Measurements from ENCODE around the gene SLX4IP. TPM values are rescaled to one million over a fixed set of nuclear protein-coding genes. Genes with fewer than 3 reads are reported as not detected.

The SLX4IP gene
- total RNA-seq, 4 donors from 2014 or later: 6.3 to 8.3 (median 7.4) TPM

- Histone ChIP-seq H3K36me3 (no peaks in the 10 kb centered on the region), H3K27me3 (no peaks in the 10 kb centered on the region), H3K9me3 (no peaks in the 10 kb centered on the region), H3K4me3 (replicated peaks in 1 of 3) (no peak overlapping the region), H3K4me1 (no peaks in the 10 kb centered on the region), H3K27ac (no peak overlapping the region)
- TF ChIP-seq CTCF (IDR thresholded peaks at IDR 0.05) (no peak), POLR2A (IDR thresholded peaks at IDR 0.05) (no peak)
- DNase-seq: no peak
- WGBS, 2 donors: 71 to 87% methylated on average over 5 of the region's 5 CpGs
- intact Hi-C loops (cut with DNase I): no loop called here
Observed at GRCh38 chr20:10481676-10482075, 46.6 kb downstream of the SLX4IP start.

- 87 to 88% methylated on average over 2 of the region's 2 CpGs for WGBS, 2 donors
Observed at GRCh38 chr20:10483691-10484090, 48.6 kb downstream of the SLX4IP start.

DNA sequence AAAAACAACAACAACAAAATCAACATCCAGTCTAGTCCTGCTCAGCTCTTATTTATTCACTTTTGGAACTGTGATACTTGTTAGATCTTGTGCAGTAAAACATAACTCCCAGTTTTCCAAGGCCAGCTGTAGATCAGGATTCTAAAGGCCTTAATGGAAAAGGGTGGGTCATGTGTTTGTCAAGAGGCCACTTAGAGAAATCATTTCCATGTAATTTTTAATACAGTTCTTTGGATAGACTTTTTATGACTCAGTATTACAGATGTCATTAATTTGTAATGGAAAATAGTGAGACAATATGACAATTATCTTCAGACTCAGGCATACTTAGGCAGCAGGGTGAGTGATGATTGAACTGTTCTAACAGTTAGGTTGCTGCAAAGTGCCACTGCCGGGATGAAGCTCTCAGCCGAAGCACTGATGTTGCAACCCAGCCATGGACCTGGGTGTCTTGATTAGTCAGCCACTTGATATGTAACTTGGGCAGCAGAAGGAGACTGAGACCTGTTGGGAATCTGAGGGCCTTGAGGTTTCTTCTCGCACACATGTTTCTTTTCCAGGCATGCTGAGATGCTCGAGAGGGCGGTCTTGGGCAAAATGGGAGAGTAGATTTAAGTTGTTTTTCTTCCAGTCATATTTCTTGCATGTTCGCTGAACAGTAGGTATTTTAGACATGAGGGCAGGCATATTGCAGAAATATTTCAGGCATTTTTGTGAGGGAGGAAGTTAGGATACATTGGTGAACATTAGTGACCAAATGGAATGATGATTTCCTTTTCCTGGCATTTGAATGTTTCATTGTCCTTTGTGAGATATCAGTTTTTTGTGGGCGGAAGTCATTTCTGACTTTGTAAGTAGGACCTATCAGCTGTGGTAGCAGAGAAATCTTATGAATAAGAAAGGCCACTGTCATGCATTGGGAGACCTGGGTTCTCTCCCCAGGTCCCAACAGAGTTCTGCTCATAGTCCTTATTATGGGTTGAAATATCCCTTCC is 52.3 kb downstream of the SLX4IP start:
- intact Hi-C loops (cut with DNase I): no loop called here

More at GRCh38 chr20:10483691-10484090, 48.6 kb downstream of the SLX4IP start:
- Histone ChIP-seq H3K4me1 (peaks cover 4 to 5% of the 10 kb centered on the region in 2 donors), H3K4me3 (replicated peaks in 1 of 3) (no peak overlapping the region), H3K36me3 (no peaks in the 10 kb centered on the region), H3K9me3 (no peaks in the 10 kb centered on the region), H3K27ac (no peak overlapping the region), H3K27me3 (no peaks in the 10 kb centered on the region)
- intact Hi-C loops (cut with DNase I): no loop called here
- DNase-seq: no peak
- TF ChIP-seq CTCF (IDR thresholded peaks at IDR 0.05) (no peak), POLR2A (IDR thresholded peaks at IDR 0.05) (no peak)

DNA sequence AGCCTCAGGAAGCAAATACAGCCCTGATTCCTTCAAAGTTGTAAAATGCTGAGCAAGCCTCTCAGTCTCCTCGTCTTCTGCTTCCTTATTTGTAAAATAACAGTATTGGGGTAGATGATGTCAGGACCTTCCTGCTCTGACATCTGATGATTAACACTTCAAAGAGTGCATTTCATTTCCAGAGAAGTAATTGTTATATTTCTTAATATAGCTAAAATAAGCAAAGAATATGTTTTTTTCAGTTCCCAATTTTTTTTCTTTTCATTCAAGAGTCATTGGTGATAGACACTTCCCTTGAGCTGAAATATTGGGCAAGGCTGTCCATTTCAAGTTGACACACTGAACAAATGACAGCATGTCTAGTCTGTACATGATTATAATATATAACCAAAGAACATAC is 53.4 kb downstream of the SLX4IP start:
- intact Hi-C loops (cut with DNase I): no loop called here
- H3K9me3 ChIP-seq: no peaks in the 10 kb centered on the region
- 84 to 86% methylated on average over 1 of the region's 1 CpG for WGBS, 2 donors
- H3K4me3 ChIP-seq (replicated peaks in 1 of 3): no peak overlapping the region
- peaks cover 4 to 5% of the 10 kb centered on the region in 2 donors for H3K4me1 ChIP-seq
- no peaks in the 10 kb centered on the region for H3K36me3 ChIP-seq
- H3K27ac ChIP-seq: no peak overlapping the region
- TF ChIP-seq CTCF (IDR thresholded peaks at IDR 0.05) (no peak), POLR2A (IDR thresholded peaks at IDR 0.05) (no peak)
- no peak for DNase-seq
- H3K27me3 ChIP-seq: no peaks in the 10 kb centered on the region

More for the DNA sequence above, 52.3 kb downstream of the SLX4IP start:
- H3K27me3 ChIP-seq: no peaks in the 10 kb centered on the region
- TF ChIP-seq POLR2A (IDR thresholded peaks at IDR 0.05) (no peak), CTCF (IDR thresholded peaks at IDR 0.05) (no peak)
- H3K4me3 ChIP-seq (replicated peaks in 1 of 3): no peak overlapping the region
- no peaks in the 10 kb centered on the region for H3K36me3 ChIP-seq
- H3K4me1 ChIP-seq: peaks cover 4 to 5% of the 10 kb centered on the region in 2 donors
- H3K9me3 ChIP-seq: no peaks in the 10 kb centered on the region
- H3K27ac ChIP-seq: no peak overlapping the region
- DNase-seq: no peak
- 78 to 87% methylated on average over 7 of the region's 7 CpGs for WGBS, 2 donors

- 93 to 95% methylated on average over 1 of the region's 1 CpG for WGBS, 2 donors
- intact Hi-C loops (cut with DNase I): no loop called here
- H3K27ac ChIP-seq: no peak overlapping the region
- H3K4me1 ChIP-seq: peaks cover 4 to 5% of the 10 kb centered on the region in 2 donors
- TF ChIP-seq CTCF (IDR thresholded peaks at IDR 0.05): no peak
- no peak for TF ChIP-seq POLR2A (IDR thresholded peaks at IDR 0.05)
- no peaks in the 10 kb centered on the region for H3K27me3 ChIP-seq
- no peaks in the 10 kb centered on the region for H3K36me3 ChIP-seq
- H3K9me3 ChIP-seq: no peaks in the 10 kb centered on the region
- no peak overlapping the region for H3K4me3 ChIP-seq (replicated peaks in 1 of 3)
- DNase-seq: no peak
Observed at GRCh38 chr20:10489853-10490252, 54.7 kb downstream of the SLX4IP start.
